Ovary (tissue), 9 donors: ENCODE measurements around the gene RAB10. TPM values are rescaled to one million over a fixed set of nuclear protein-coding genes. Genes with fewer than 3 reads are reported as not detected.

Experiments used
- DNase-seq, 5 donors: peaks; one replicate each; pipeline ENCODE4 v3.0.0-alpha.2; 2019 to 2020
- H3K27ac ChIP-seq, 2 donors: fragments of 200-600 bp; one replicate each; pipeline versions ENCODE4 v1.5.1 to v1.8.0; 2019 to 2022
- H3K27me3 ChIP-seq: fragments of 200-600 bp; one replicate; pipeline ENCODE4 v1.8.0; 2022
- H3K36me3 ChIP-seq: fragments of 200-600 bp; sonication (generic); one replicate; pipeline ENCODE4 v1.5.1; 2019
- H3K4me1 ChIP-seq: one replicate; pipeline ENCODE4 v1.8.1; 2013; ENCODE audit warnings: mild to moderate bottlenecking, moderate library complexity; ENCODE audit not compliant: insufficient read depth
- H3K4me3 ChIP-seq: fragments of 200-600 bp; sonication (generic); one replicate; pipeline ENCODE4 v1.5.1; 2017
- H3K9me3 ChIP-seq, 2 donors: fragments of 200-600 bp in 1 of 2; sonication (generic) in 1 of 2; one replicate each; pipeline versions ENCODE4 v1.5.1 to v1.8.1; 2013 to 2019; ENCODE audit warnings: mild to moderate bottlenecking in 1 of 2, moderate library complexity in 1 of 2
- EP300 ChIP-seq: sonication (generic); formaldehyde crosslinking; IDR thresholded peaks from one replicate; pipeline ENCODE4 v1.6.1; 2017; ENCODE audit warnings: antibody characterized with exemption
- POLR2A ChIP-seq: fragments of 450-650 bp; IDR thresholded peaks from one replicate; pipeline ENCODE4 v1.6.1; 2017; ENCODE audit warnings: antibody characterized with exemption, mild to moderate bottlenecking, moderate library complexity
- WGBS, 3 donors: extraction: QIAGEN DNeasy Blood & Tissue Kit in 1 of 3; methylation state at CpG; one replicate each; pipeline versions ENCODE4 v1.1.5 to v1.1.7; 2013 to 2017; 5-methylcytosine and 5-hydroxymethylcytosine counted together
- intact Hi-C, 4 donors: fragments of 100-400 bp; cut with DNase I; formaldehyde crosslinking; loops; one replicate each; pipeline versions ENCODE4 v1.11.0 to v1.15.1; 2022 to 2023
- polyA plus RNA-seq, 2 donors: library from polyadenylated mRNA; stranded (reverse); fragments of 200-250 nt in 1 of 2; fragments of 350-450 nt in 1 of 2; fragmentation: Illumina TruSeq in 1 of 2; extraction: RNeasy Lipid Tissue Mini Kit (QIAGEN cat#74804) in 1 of 2; gene quantifications; one replicate each; pipeline ENCODE4 v1.2.3, GENCODE V29; 2013 to 2014
- total RNA-seq, 7 donors: library from RNA; depleted of rRNA in 2 of 7; stranded (reverse); fragments of >200 nt in 2 of 7; fragmentation: NEBNext Ultra II Directional in 3 of 7; extraction: Animal tissue kit (Norgen Biotek cat#: 25700) in 3 of 7; gene quantifications; one replicate each; pipeline versions ENCODE4 v1.1.0 to v1.2.4, GENCODE V29; 2016 to 2023
- TF ChIP-seq, protein P1 (sequence below), 3 donors: fragments of 450-650 bp in 2 of 3; fragments of 200-600 bp in 1 of 3; IDR thresholded peaks; one replicate each; pipeline versions ENCODE4 v1.5.1 to v1.8.0; 2016 to 2022; ENCODE audit warnings: antibody characterized with exemption in 3 of 3, mild to moderate bottlenecking in 1 of 3
- donor health status: DM: no; HTN: no; CAD: no; lungs with moderate emphysema.
- donor health status: DM: no; HTN: no; CAD: no.
- donor health status: Bipolar disorder and iron deficiency.
- donor health status: DM: yes; HTN: yes; CAD: no.
- donor health status: DM: no; HTN: no; CAD: no.
- donor health status: DM: yes; HTN: yes; CAD: no.

RAB10 gene
- total and polyA plus RNA-seq, 9 donors = 37.6 to 112 (median 93.6) TPM

DNA sequence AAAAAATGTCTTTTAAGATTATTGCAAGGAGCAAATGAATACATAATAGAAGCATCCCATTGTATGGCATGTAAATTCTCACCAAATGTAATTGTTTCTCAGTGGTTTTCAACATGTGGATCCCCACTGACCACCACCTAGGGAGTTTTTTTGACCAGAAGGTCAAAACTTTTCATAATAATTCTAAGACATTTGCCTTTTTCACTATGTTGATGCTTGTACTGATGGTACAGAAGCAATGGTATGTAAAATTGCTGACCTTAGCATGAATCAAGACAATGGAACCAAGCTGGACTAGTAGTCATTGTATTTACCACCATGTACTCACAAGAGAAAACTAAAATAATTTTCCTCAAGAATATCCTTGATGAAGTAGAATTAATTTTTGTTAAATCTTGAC lies 36.8 kb downstream of the RAB10 start:
- Histone ChIP-seq H3K27me3 (no peaks in the 10 kb centered on the region), H3K4me1 (peaks cover 14% of the 10 kb centered on the region), H3K27ac (no peak overlapping the region), H3K9me3 (no peaks in the 10 kb centered on the region), H3K4me3 (no peak overlapping the region), H3K36me3 (no peaks in the 10 kb centered on the region)
- TF ChIP-seq, protein P1, sequence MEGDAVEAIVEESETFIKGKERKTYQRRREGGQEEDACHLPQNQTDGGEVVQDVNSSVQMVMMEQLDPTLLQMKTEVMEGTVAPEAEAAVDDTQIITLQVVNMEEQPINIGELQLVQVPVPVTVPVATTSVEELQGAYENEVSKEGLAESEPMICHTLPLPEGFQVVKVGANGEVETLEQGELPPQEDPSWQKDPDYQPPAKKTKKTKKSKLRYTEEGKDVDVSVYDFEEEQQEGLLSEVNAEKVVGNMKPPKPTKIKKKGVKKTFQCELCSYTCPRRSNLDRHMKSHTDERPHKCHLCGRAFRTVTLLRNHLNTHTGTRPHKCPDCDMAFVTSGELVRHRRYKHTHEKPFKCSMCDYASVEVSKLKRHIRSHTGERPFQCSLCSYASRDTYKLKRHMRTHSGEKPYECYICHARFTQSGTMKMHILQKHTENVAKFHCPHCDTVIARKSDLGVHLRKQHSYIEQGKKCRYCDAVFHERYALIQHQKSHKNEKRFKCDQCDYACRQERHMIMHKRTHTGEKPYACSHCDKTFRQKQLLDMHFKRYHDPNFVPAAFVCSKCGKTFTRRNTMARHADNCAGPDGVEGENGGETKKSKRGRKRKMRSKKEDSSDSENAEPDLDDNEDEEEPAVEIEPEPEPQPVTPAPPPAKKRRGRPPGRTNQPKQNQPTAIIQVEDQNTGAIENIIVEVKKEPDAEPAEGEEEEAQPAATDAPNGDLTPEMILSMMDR (IDR thresholded peaks at IDR 0.05) = no peak
- TF ChIP-seq EP300 = no peak
- no peak for TF ChIP-seq POLR2A
- no peak for DNase-seq
- intact Hi-C loops = no loop called here

DNA sequence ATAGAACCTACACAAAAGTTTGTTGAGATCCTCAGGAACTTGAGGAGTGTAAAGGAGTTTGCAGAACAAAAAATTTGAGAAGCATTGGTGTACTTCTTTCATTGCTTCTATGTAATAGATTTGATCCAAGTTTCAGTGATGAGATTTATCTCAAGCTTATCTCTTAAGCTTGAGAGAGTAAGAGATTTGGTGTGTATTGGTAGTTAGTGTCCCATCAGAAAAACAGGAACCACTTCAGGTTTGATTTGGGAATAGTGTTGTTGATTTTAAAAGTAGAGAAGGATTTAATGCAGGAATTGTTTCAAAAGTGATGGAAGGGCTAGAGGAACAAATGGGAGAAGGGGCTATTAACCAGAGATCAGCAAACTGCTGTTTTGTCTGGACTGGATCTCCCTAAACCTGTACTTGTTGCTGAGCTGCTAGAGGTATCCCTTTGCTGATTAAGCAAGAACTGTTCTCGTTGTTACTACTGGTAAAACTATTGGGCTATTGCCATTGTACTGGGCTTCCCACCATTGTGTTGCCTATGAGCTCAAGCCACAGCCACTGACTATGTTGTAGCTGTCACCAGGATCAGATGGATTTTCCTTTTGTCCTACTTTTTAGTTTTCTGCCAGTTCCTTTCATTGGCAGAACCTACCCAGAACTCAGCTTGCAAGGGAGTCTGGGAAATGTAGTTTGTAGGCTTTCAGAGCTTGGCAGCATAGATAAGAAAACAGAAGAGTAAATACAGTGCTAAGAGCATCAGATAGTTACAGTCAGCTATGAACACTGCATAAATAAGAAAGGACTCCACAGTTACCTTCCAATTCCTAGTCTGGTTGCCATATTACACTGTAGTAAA lies 39.3 kb downstream of the RAB10 start:
- DNase-seq = no peak
- Histone ChIP-seq H3K27me3 (no peaks in the 10 kb centered on the region), H3K9me3 (no peaks in the 10 kb centered on the region), H3K4me3 (no peak overlapping the region), H3K36me3 (no peaks in the 10 kb centered on the region), H3K27ac (no peak overlapping the region), H3K4me1 (peaks cover 12% of the 10 kb centered on the region)
- 70 to 82% (median 72%) methylated on average over 1 of the region's 1 CpG for WGBS, 3 donors
- intact Hi-C loops = no loop called here
- TF ChIP-seq, protein P1 (IDR thresholded peaks at IDR 0.05) = no peak
- no peak for TF ChIP-seq EP300

- intact Hi-C loops = no loop called here
These were observed 39.9 kb downstream of the RAB10 start for GRCh38 chr2:26073830-26074229.

DNA sequence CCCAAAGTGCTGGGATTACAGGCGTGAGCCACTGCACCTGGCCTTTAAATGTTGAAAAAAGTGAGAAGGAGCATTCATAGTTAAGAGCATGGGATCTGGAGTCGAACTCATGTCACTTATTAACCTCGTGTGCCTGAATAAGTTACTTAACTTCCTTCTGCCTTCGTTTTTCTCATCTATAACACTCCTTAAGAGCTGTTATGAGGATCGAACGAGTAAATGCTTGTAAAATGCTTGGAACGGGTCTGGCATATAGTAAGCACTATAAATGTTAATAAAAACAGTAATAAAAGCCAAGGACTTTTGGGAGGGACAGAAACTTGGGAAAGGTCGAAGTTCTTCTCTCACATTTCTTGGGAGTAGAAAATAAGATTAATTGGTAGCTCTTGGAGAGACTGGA lies 40.8 kb downstream of the RAB10 start:
- 24 to 34% (median 31%) methylated on average over 8 of the region's 8 CpGs for WGBS, 3 donors
- Histone ChIP-seq H3K36me3 (no peaks in the 10 kb centered on the region), H3K9me3 (no peaks in the 10 kb centered on the region), H3K4me3 (no peak overlapping the region), H3K4me1 (peaks cover 10% of the 10 kb centered on the region), H3K27me3 (no peaks in the 10 kb centered on the region), H3K27ac (no peak overlapping the region)
- intact Hi-C loops = no loop called here
- DNase-seq = no peak
- TF ChIP-seq EP300 = no peak
- no peak for TF ChIP-seq POLR2A
- TF ChIP-seq, protein P1 (IDR thresholded peaks at IDR 0.05) = no peak

More at GRCh38 chr2:26073830-26074229, 39.9 kb downstream of the RAB10 start:
- Histone ChIP-seq H3K4me3 (no peak overlapping the region), H3K27ac (no peak overlapping the region), H3K36me3 (no peaks in the 10 kb centered on the region), H3K9me3 (no peaks in the 10 kb centered on the region), H3K27me3 (no peaks in the 10 kb centered on the region), H3K4me1 (peaks cover 12% of the 10 kb centered on the region)
- DNase-seq = no peak
- TF ChIP-seq, protein P1 (IDR thresholded peaks at IDR 0.05) = no peak
- TF ChIP-seq EP300 = no peak
- TF ChIP-seq POLR2A = no peak
- 85 to 89% (median 87%) methylated on average over 3 of the region's 3 CpGs for WGBS, 3 donors
